ENCODE measurements around the gene DTHD1. TPM values are rescaled to one million over a fixed set of nuclear protein-coding genes. Genes with fewer than 3 reads are reported as not detected.

The DTHD1 gene
- total RNA-seq, 1 donor from 2014 or later = not detected

DNA sequence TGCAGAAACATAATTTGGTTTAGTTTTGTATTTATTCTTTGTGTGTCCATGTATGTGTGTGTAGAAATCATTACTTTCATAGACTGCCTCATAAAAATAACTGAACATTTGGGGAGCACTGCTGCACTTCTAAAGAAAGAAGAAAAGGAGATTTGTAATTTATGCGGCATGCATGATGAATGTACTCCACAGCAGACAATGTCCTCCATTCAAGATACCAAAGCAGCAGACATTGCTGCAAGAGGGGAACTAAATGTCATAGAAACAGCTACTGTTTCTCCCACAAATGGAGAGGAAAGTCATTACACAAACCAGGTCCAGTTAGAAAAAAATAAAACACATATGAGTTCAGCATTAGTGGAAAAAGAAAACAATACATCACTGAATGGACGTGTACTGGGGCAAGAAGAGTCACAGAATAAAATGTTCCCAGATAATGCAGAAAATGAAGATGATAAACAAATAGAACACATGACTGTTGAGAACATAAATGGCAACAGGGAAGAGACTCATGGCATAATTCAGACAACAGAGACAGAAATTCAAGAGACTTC is 2.6 kb downstream of the DTHD1 start:
- H3K27me3 ChIP-seq (ENCODE audit: low read depth) = peaks cover 5% of the 10 kb centered on the region
- intact Hi-C loops (cut with micrococcal nuclease) = no loop called here
- no peak for TF ChIP-seq CTCF (IDR thresholded peaks at IDR 0.05; ENCODE audit: borderline replicate concordance)
- no peak overlapping the region for H3K4me3 ChIP-seq
- no peaks in the 10 kb centered on the region for H3K36me3 ChIP-seq
- H3K27ac ChIP-seq (replicated peaks) = no peak overlapping the region
- H3K9me3 ChIP-seq (replicated peaks) = no peaks in the 10 kb centered on the region
- no peaks in the 10 kb centered on the region for H3K4me1 ChIP-seq
- DNase-seq = no peak

DNA sequence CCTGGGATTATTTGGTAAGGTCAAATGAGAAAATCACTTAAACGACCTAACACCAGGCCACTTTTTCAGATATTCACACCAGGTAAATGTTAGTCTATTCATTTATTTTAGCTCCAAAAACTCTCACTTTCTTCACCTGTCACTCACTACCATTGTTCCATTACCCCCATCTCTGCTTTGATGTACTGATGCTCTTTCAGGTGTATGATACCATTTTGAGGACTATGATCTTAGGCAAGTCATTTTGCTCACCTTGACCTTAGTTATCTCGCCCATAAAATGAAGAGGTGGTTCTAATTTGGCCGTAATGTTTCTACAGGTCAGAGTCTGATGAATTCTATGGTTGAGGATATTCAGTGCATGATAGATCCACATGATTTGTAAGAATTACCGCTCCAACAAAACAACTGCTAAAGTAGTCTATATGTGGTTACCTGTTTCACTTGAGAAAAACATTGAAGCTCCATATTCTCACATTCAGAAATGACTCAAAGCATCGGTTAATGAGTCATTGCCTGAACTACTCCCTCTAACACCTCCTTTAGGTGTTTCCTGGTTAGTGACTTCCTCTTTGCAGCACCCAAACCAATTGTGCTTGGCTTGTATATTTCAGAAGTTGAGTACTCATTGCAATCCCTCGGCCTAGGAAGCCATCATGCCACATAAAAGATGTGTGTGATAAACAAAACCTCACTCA is 4.5 kb downstream of the DTHD1 start:
- no peak overlapping the region for H3K4me3 ChIP-seq
- no peak overlapping the region for H3K27ac ChIP-seq (replicated peaks)
- H3K4me1 ChIP-seq = no peaks in the 10 kb centered on the region
- intact Hi-C loops (cut with micrococcal nuclease) = no loop called here
- H3K27me3 ChIP-seq (ENCODE audit: low read depth) = peaks cover under 1% of the 10 kb centered on the region
- no peaks in the 10 kb centered on the region for H3K36me3 ChIP-seq
- no peak for DNase-seq
- no peak for TF ChIP-seq CTCF (IDR thresholded peaks at IDR 0.05; ENCODE audit: borderline replicate concordance)
- no peaks in the 10 kb centered on the region for H3K9me3 ChIP-seq (replicated peaks)

DNA sequence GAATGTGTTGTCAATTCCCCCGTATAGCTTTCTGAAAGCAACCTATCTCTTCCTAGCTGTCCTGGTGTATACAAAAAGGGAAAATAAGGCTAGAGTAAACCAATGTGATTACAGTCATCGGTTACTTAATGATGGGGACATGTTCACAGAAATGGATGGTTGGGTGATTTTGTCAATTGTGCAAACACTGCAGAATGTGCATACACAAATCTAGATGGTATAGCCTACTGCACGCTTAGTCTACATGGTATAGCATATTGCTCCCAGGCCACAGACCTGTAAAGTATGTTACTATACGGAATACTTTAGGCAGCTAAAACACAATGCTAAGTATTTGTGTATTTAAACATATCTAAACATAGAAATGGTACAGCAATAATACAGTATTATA is 5.1 kb downstream of the DTHD1 start:
- Histone ChIP-seq H3K4me3 (no peak overlapping the region), H3K27me3 (ENCODE audit: low read depth) (no peaks in the 10 kb centered on the region), H3K36me3 (no peaks in the 10 kb centered on the region), H3K9me3 (replicated peaks) (no peaks in the 10 kb centered on the region), H3K4me1 (no peaks in the 10 kb centered on the region), H3K27ac (replicated peaks) (no peak overlapping the region)
- DNase-seq = no peak
- intact Hi-C loops (cut with micrococcal nuclease) = no loop called here
- TF ChIP-seq CTCF (IDR thresholded peaks at IDR 0.05; ENCODE audit: borderline replicate concordance) = no peak

DNA sequence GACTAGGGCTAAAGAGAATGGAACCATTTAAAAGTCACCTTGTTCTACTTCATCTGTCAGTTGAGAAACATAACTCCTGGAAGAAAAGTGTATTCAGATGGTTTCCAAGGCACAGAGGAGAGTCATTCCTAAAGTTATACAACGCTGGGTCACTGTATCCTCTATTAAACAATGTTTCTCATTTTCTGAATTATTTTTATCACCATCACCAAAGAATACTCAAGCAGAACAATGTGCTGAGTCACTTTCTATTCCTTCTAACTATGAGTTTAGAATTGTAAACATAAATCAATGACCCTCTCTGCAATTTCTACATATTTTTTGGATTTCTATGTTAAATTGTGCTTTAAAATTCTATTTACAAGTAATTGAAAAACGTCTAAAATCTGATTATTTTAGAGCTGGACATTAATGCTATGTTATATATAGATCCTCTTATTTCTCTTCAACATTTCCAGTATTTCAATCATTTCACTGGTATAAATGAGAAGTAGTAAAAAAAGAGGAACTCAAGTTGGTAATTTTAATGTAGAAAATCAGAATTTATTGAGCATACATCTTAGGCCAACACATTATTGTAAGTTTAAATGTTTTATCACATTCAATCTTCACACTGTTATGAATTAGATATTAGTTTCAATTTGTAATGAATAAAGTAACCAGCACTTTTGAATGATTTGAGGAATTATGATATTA is 7.5 kb downstream of the DTHD1 start:
- Histone ChIP-seq H3K36me3 (no peaks in the 10 kb centered on the region), H3K4me3 (no peak overlapping the region), H3K27ac (replicated peaks) (no peak overlapping the region), H3K27me3 (ENCODE audit: low read depth) (no peaks in the 10 kb centered on the region), H3K4me1 (no peaks in the 10 kb centered on the region), H3K9me3 (replicated peaks) (no peaks in the 10 kb centered on the region)
- DNase-seq = no peak
- intact Hi-C loops (cut with micrococcal nuclease) = no loop called here
- no peak for TF ChIP-seq CTCF (IDR thresholded peaks at IDR 0.05; ENCODE audit: borderline replicate concordance)

GRCh38 chr4:36290641-36291040 is 9.2 kb downstream of the DTHD1 start:
- Histone ChIP-seq H3K4me1 (no peaks in the 10 kb centered on the region), H3K36me3 (no peaks in the 10 kb centered on the region), H3K9me3 (replicated peaks) (no peaks in the 10 kb centered on the region), H3K4me3 (no peak overlapping the region), H3K27ac (replicated peaks) (no peak overlapping the region), H3K27me3 (ENCODE audit: low read depth) (no peaks in the 10 kb centered on the region)
- DNase-seq = no peak
- no peak for TF ChIP-seq CTCF (IDR thresholded peaks at IDR 0.05; ENCODE audit: borderline replicate concordance)
- intact Hi-C loops (cut with micrococcal nuclease) = no loop called here
